ENCODE results near the gene ASIC4. TPM values are rescaled to one million over a fixed set of nuclear protein-coding genes. Genes with fewer than 3 reads are reported as not detected.

The ASIC4 gene
- total RNA-seq, 1 experiment from 2014 or later, result 2.1 TPM

GRCh38 chr2:219576505-219577388 is 62.5 kb downstream of the ASIC4 start:
- Histone ChIP-seq H3K9ac (ENCODE audit: low read length) (no peak overlapping the region), H3K9me2 (ENCODE audit: insufficient read depth) (no peaks in the 10 kb centered on the region), H3K9me3 (ENCODE audit: control insufficient read depth in 1 of 2, insufficient read depth in 1 of 2, low read depth in 1 of 2, low read length in 2 of 2) (no peaks in the 10 kb centered on the region), H3K79me2 (ENCODE audit: insufficient read depth, low read length) (no peaks in the 10 kb centered on the region), H3K27me3 (ENCODE audit: insufficient read depth, low read length) (no peaks in the 10 kb centered on the region), H3K36me3 (ENCODE audit: control insufficient read depth in 1 of 2, insufficient read depth in 2 of 2, low read length in 2 of 2) (no peaks in the 10 kb centered on the region), H2AFZ (ENCODE audit: low read depth, low read length, poor library complexity, severe bottlenecking) (no peak overlapping the region), H4K20me1 (ENCODE audit: insufficient read depth) (no peaks in the 10 kb centered on the region), H3K4me3 (replicated peaks in 1 of 2; ENCODE audit: low read depth in 1 of 2, low read length in 2 of 2) (no peak overlapping the region), H3K4me1 (ENCODE audit: control insufficient read depth in 1 of 2, insufficient read depth in 2 of 2, low read length in 2 of 2) (no peaks in the 10 kb centered on the region), H3K27ac (ENCODE audit: low read depth, low read length) (no peak overlapping the region), H3K4me2 (ENCODE audit: low read length) (no peak overlapping the region)
- ChIA-PET POLR2A (no interaction called here), RAD21 (ENCODE audit: low non-redundant PET in 1 of 2, low total read pairs in 2 of 2, uncharacterized antibody in 2 of 2, unreplicated experiment in 2 of 2) (no interaction called here), CTCF (no interaction called here)
- TF ChIP-seq CTCF (IDR thresholded peaks at IDR 0.05 in 2 of 3, conservative IDR thresholded peaks at IDR 0.05 in 1 of 3; ENCODE audit: borderline replicate concordance in 1 of 3, insufficient read depth in 1 of 3, low read depth in 2 of 3, low read length in 2 of 3), result no peak
- no peak for TF ChIP-seq ATF3 (IDR thresholded peaks at IDR 0.05)
- TF ChIP-seq CBX3 (IDR thresholded peaks at IDR 0.05; ENCODE audit: low read depth), result no peak
- no peak for TF ChIP-seq MAX (IDR thresholded peaks at IDR 0.05)
- no peak for TF ChIP-seq ELF1 (IDR thresholded peaks at IDR 0.05; ENCODE audit: borderline replicate concordance, low read depth)
- TF ChIP-seq ZBTB33 (IDR thresholded peaks at IDR 0.05; ENCODE audit: extremely low read depth, insufficient replicate concordance, low read length), result no peak
- TF ChIP-seq ZFX (IDR thresholded peaks at IDR 0.05), result no peak
- TF ChIP-seq EZH2 (IDR thresholded peaks at IDR 0.05), result no peak
- TF ChIP-seq TCF7L2 (IDR thresholded peaks at IDR 0.05; ENCODE audit: borderline replicate concordance, extremely low read depth, insufficient read depth, insufficient read length), result no peak
- no peak for TF ChIP-seq RAD21 (IDR thresholded peaks at IDR 0.05; ENCODE audit: low read depth)
- TF ChIP-seq REST (IDR thresholded peaks at IDR 0.05; ENCODE audit: low read depth), result no peak
- no peak for TF ChIP-seq EZH2phosphoT487 (IDR thresholded peaks at IDR 0.05; ENCODE audit: borderline replicate concordance)
- TF ChIP-seq YY1 (IDR thresholded peaks at IDR 0.05; ENCODE audit: extremely low read depth, insufficient replicate concordance, low read depth, low read length), result no peak
- no peak for TF ChIP-seq SRF (IDR thresholded peaks at IDR 0.05; ENCODE audit: low read depth)
- no peak for TF ChIP-seq JUND (IDR thresholded peaks at IDR 0.05)
- no peak for TF ChIP-seq POLR2AphosphoS5 (IDR thresholded peaks at IDR 0.05; ENCODE audit: low read depth, low read length)
- no peak for TF ChIP-seq FOSL1 (IDR thresholded peaks at IDR 0.05; ENCODE audit: low read depth)
- intact Hi-C loops (cut with micrococcal nuclease), result no loop called here
- DNase-seq (ENCODE audit: low read depth, low spot score) (no peak), ATAC-seq (no peak)
- no TSS peak for BruUV-seq (replicated peaks)
